OCI-LY3 (cell line): Measurements from ENCODE around the gene DNAL1.

ENCODE experiments used
- CTCF ChIP-seq: fragments of 200-600, 300-600 bp; sonication (generic); IDR thresholded peaks from 2 replicates; pipeline ENCODE4 v1.5.1; 2014; ENCODE audit warnings: antibody characterized with exemption, low read length, low read depth
- EZH2phosphoT487 ChIP-seq: fragments of 200-600 bp; shearing (Covaris generic); IDR thresholded peaks from 2 replicates; pipeline ENCODE4 v1.6.1; 2018; ENCODE audit warnings: antibody characterized with exemption, mixed run types, low read depth

- TF ChIP-seq CTCF (no peak), EZH2phosphoT487 (no peak)
Observed at GRCh38 chr14:73722581-73722980, 77.8 kb downstream of the DNAL1 start.
